K562 (cell line): Measurements from ENCODE around the gene LIF. TPM values are rescaled to one million over a fixed set of nuclear protein-coding genes. Genes with fewer than 3 reads are reported as not detected.

Experiments
- ATAC-seq: fragments of 200-7000 bp; cut with Tn5 transposase; 3 replicates; pipeline ENCODE4 v1.9.1; 2020; ENCODE audit warnings: moderate library complexity
- BruUV-seq: library from RNA; stranded (reverse); fragments of 400-500 nt; replicated peaks from 2 replicates; lab custom pipeline; 2021; lab: Mats Ljungman, UMichigan
- CTCF ChIA-PET: fragments of 300-600 bp; formaldehyde crosslinking; extraction: SDS; loops from one replicate; lab custom pipeline; 2021; ENCODE audit warnings: low intra/inter-chr PET ratio; lab: Yijun Ruan, JAX
- POLR2A ChIA-PET: fragments of 300-600, 350-650 bp; sonication (Branson Sonifier 250); formaldehyde crosslinking; extraction: SDS; loops from one replicate; lab custom pipeline; 2021; ENCODE audit warnings: antibody characterized with exemption, inconsistent platforms; lab: Yijun Ruan, JAX
- DNase-seq, 4 experiments: peaks; one replicate each; pipeline versions ENCODE4 v3.0.0 to v3.0.0-alpha.2; 2011 to 2018; ENCODE audit warnings: low spot score in 3 of 4, mixed read lengths in 3 of 4; ENCODE audit errors: extremely low read depth in 1 of 4
- FAIRE-seq: peaks from 2 replicates; lab custom pipeline; 2011; peaks lifted over from hg19 to GRCh38; lab: Jason Lieb, UNC
- H2AFZ ChIP-seq: 2 replicates; pipeline ENCODE4 v1.6.0; 2011; ENCODE audit warnings: low read depth, low read length, control low read depth, inconsistent platforms
- H3K27ac ChIP-seq: fragments of 200-600 bp; 3 replicates; pipeline ENCODE4 v1.8.0; 2011; ENCODE audit warnings: low read depth, mild to moderate bottlenecking, control low read depth, inconsistent platforms, low read length, moderate library complexity, mixed read lengths; ENCODE audit errors: extremely low read depth
- H3K27me3 ChIP-seq, 2 experiments: fragments of 300-600 bp in 1 of 2; 2 replicates in 1 of 2; 3 replicates in 1 of 2; pipeline versions ENCODE4 v1.6.0 to v1.8.0; 2011; ENCODE audit warnings: inconsistent platforms in 2 of 2, low read length in 2 of 2, mild to moderate bottlenecking in 1 of 2, mixed read lengths in 1 of 2, moderate library complexity in 1 of 2; ENCODE audit not compliant: control insufficient read depth in 2 of 2, insufficient read depth in 2 of 2
- H3K36me3 ChIP-seq: fragments of 300-600 bp; 3 replicates; pipeline ENCODE4 v1.8.0; 2011; ENCODE audit warnings: mild to moderate bottlenecking, low read length, inconsistent platforms; ENCODE audit not compliant: control insufficient read depth, insufficient read depth
- H3K4me1 ChIP-seq, 2 experiments: fragments of 200-600 bp in 1 of 2; replicated peaks in 1 of 2; 2 replicates in 1 of 2; 3 replicates in 1 of 2; pipeline versions ENCODE4 v1.5.1 to v1.8.0; 2011; ENCODE audit warnings: inconsistent platforms in 2 of 2, low read length in 2 of 2, mild to moderate bottlenecking in 1 of 2, mixed read lengths in 1 of 2, moderate library complexity in 1 of 2; ENCODE audit not compliant: control insufficient read depth in 2 of 2, insufficient read depth in 2 of 2
- H3K4me2 ChIP-seq: 2 replicates; pipeline ENCODE4 v1.6.1; 2011; ENCODE audit warnings: low read length, control low read depth, inconsistent platforms, mixed read lengths; ENCODE audit not compliant: insufficient read depth
- H3K4me3 ChIP-seq: fragments of 200-600 bp; sonication (generic), shearing (Covaris generic); 2 replicates; pipeline ENCODE4 v1.5.1; 2016; ENCODE audit warnings: control low read depth, inconsistent platforms
- H3K79me2 ChIP-seq: fragments of 200-600 bp; 3 replicates; pipeline ENCODE4 v1.8.0; 2011; ENCODE audit warnings: low read length, inconsistent platforms; ENCODE audit not compliant: control insufficient read depth, insufficient read depth
- H3K9ac ChIP-seq, 2 experiments: 2 replicates each; pipeline versions ENCODE4 v1.6.0 to v1.6.1; 2011; ENCODE audit warnings: low read depth in 2 of 2, low read length in 2 of 2, control low read depth in 1 of 2, inconsistent platforms in 1 of 2, mild to moderate bottlenecking in 1 of 2, mixed read lengths in 1 of 2; ENCODE audit not compliant: insufficient read depth in 1 of 2
- H3K9me1 ChIP-seq: one replicate; pipeline ENCODE4 v1.6.0; 2011; ENCODE audit warnings: inconsistent platforms, mild to moderate bottlenecking, low read length, moderate library complexity; ENCODE audit not compliant: control insufficient read depth, insufficient read depth
- H3K9me3 ChIP-seq: replicated peaks from 2 replicates; pipeline ENCODE4 v1.5.1; 2011; ENCODE audit warnings: low read depth, low read length, inconsistent platforms; ENCODE audit not compliant: control insufficient read depth, insufficient read depth
- H4K20me1 ChIP-seq: replicated peaks from 2 replicates; pipeline ENCODE4 v1.6.1; 2011; ENCODE audit warnings: low read length, inconsistent platforms, mixed read lengths; ENCODE audit not compliant: control insufficient read depth, insufficient read depth
- ATF7 ChIP-seq: fragments of 450-650 bp; IDR thresholded peaks from 2 replicates; pipeline ENCODE4 v1.7.1; 2014; ENCODE audit warnings: mild to moderate bottlenecking, moderate library complexity
- BCOR ChIP-seq: fragments of 450-650 bp; IDR thresholded peaks from 2 replicates; pipeline ENCODE4 v1.6.1; 2016
- CEBPB ChIP-seq: fragments of 450-650 bp; IDR thresholded peaks from 2 replicates; pipeline ENCODE4 v1.6.1; 2016; ENCODE audit warnings: missing genetic modification characterization, missing compliant biosample characterization
- KDM1A ChIP-seq, 2 experiments: fragments of 450-650 bp; IDR thresholded peaks; 2 replicates each; pipeline ENCODE4 v1.6.1; 2016; ENCODE audit warnings: mild to moderate bottlenecking in 2 of 2
- RAD21 ChIP-seq, 2 experiments: fragments of 250-450 bp in 1 of 2; fragments of 450-650 bp in 1 of 2; sonication (Bioruptor Pico) in 1 of 2; formaldehyde crosslinking in 1 of 2; IDR thresholded peaks in 1 of 2; conservative IDR thresholded peaks in 1 of 2; 2 replicates each; pipeline versions ENCODE4 v1.4.0 to v1.8.0; 2020 to 2022; ENCODE audit warnings: mild to moderate bottlenecking in 2 of 2, moderate library complexity in 1 of 2
- RBM25 ChIP-seq: fragments of 200-400 bp; formaldehyde crosslinking; IDR thresholded peaks from 2 replicates; pipeline ENCODE4 v1.6.1; 2018; ENCODE audit warnings: low read length, low read depth, moderate library complexity; ENCODE audit not compliant: severe bottlenecking
- RCOR1 ChIP-seq, 2 experiments: IDR thresholded peaks; 2 replicates each; pipeline ENCODE4 v1.6.1; 2012; ENCODE audit warnings: low read depth in 2 of 2, low read length in 2 of 2, borderline replicate concordance in 1 of 2, improper control_type of control experiment in 1 of 2
- SMARCA5 ChIP-seq: fragments of 450-650 bp; IDR thresholded peaks from 2 replicates; pipeline ENCODE4 v1.6.1; 2016
- ZFP36 ChIP-seq: fragments of 150-350 bp; IDR thresholded peaks from 2 replicates; pipeline ENCODE4 v1.6.1; 2018; ENCODE audit warnings: low read length, low read depth; ENCODE audit not compliant: partially characterized antibody
- WGBS: fragments of 100-300 bp; shearing (Covaris generic); methylation state at CpG from one replicate; pipeline ENCODE4 v1.1.6; 2016; ENCODE audit warnings: low coverage, mixed read lengths; ENCODE audit not compliant: insufficient coverage; ENCODE audit errors: missing lambda C conversion rate; 5-methylcytosine and 5-hydroxymethylcytosine counted together
- in situ Hi-C: fragments of 300-500 bp; cut with MboI; formaldehyde crosslinking; loops from 4 replicates; pipeline ENCODE4 v1.15.0; 2018; ENCODE audit warnings: inconsistent platforms, mixed read lengths
- intact Hi-C: fragments of 100-400 bp; cut with micrococcal nuclease; formaldehyde crosslinking; loops from 2 replicates; pipeline ENCODE4 v1.14.2; 2022
- polyA plus RNA-seq, 8 experiments: library from polyadenylated mRNA; depleted of rRNA in 4 of 8; stranded (reverse) in 5 of 8; unstranded in 3 of 8; fragments of >200 nt; fragmentation: Nextera tagmentation in 2 of 8; fragmentation: Illumina TruSeq in 1 of 8; extraction: Ambion mirVana in 2 of 8; extraction: Trizol in 1 of 8; gene quantifications; 2 replicates each; pipeline versions ENCODE4 v1.2.1 to v1.2.3, GENCODE V29; 2011 to 2014; ENCODE audit warnings: inconsistent platforms in 1 of 8, missing spikeins in 1 of 8
- total RNA-seq, 7 experiments: library from RNA; depleted of rRNA in 6 of 7; stranded (reverse); fragments of >200 nt in 6 of 7; fragmentation: Illumina TruSeq in 2 of 7; extraction: Trizol in 2 of 7; gene quantifications; 2 replicates each; pipeline versions ENCODE4 v1.2.1 to v1.2.3, GENCODE V29; 2011 to 2021; ENCODE audit warnings: low replicate concordance in 1 of 7
- TF ChIP-seq, protein P1 (sequence below): fragments of 250-450 bp; sonication (Bioruptor Pico); IDR thresholded peaks from 2 replicates; pipeline ENCODE4 v1.5.0; 2022; ENCODE audit warnings: mild to moderate bottlenecking
- TF ChIP-seq, protein P2 (sequence below), 2 experiments: fragments of 450-650 bp in 1 of 2; sonication (generic) in 1 of 2; formaldehyde crosslinking in 1 of 2; IDR thresholded peaks in 1 of 2; conservative IDR thresholded peaks in 1 of 2; 2 replicates each; pipeline versions ENCODE4 v1.6.1 to v1.8.1; 2016 to 2023; ENCODE audit warnings: mild to moderate bottlenecking in 2 of 2, moderate library complexity in 2 of 2, inconsistent platforms in 1 of 2, missing genetic modification reagents in 1 of 2

Gene LIF
- total and polyA plus RNA-seq, 9 of the 15 experiments (the other 6 are each of a cell fraction or from before 2014, with no cell fraction given), result 0.05 to 0.39 (median 0.18) TPM; not detected in 3

DNA sequence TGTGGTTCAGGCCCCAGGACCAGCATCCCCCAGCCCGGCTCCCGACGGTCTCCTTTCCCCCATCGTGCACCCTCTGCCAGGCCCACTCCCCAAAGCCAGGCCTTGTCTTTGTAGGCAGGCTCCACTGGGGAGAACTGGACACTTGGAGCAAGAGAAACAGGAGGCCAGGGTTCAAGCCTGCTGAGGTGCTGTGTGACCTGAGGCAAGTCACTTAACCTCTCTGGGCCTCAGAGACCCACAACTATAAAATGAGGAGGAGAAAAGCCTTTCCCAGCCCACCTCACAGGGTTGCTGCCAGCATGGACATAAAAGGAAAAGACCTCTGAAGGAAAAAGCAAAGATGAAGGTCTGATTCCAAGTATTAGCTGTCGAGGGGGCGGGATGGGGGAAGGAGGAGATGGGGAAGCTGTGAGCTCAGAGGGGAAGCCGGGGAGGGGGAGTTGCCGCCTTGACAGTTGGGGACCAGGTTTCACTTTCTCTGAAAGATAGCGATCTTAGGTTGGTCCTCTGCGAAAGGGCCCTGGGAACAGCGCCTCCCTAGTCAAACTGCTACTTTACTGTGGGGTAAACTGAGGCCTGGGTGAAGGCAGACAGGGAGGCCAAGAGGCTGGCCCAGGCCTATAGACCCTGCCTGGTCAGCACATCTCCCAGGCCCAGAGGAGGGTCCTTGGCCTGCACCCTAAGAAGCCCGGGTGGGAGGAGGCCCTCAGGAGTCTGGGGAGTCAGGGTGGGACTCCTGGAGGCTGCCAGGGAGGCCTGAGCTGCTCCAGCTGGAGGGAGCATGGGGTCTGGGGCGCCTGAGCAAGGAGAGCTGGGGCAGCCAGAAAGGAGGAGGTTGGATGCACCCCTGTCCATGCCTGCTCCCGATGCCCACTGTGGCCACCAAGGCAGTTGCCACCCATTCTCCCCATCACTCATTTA is 21.1 kb upstream of the LIF start (continued):
- no peak for TF ChIP-seq RAD21 (CRISPR knock-in tag; conservative IDR thresholded peaks at IDR 0.05 in 1 of 2, IDR thresholded peaks at IDR 0.05 in 1 of 2)
- TF ChIP-seq, all 486 proteins: peak for 7

DNA sequence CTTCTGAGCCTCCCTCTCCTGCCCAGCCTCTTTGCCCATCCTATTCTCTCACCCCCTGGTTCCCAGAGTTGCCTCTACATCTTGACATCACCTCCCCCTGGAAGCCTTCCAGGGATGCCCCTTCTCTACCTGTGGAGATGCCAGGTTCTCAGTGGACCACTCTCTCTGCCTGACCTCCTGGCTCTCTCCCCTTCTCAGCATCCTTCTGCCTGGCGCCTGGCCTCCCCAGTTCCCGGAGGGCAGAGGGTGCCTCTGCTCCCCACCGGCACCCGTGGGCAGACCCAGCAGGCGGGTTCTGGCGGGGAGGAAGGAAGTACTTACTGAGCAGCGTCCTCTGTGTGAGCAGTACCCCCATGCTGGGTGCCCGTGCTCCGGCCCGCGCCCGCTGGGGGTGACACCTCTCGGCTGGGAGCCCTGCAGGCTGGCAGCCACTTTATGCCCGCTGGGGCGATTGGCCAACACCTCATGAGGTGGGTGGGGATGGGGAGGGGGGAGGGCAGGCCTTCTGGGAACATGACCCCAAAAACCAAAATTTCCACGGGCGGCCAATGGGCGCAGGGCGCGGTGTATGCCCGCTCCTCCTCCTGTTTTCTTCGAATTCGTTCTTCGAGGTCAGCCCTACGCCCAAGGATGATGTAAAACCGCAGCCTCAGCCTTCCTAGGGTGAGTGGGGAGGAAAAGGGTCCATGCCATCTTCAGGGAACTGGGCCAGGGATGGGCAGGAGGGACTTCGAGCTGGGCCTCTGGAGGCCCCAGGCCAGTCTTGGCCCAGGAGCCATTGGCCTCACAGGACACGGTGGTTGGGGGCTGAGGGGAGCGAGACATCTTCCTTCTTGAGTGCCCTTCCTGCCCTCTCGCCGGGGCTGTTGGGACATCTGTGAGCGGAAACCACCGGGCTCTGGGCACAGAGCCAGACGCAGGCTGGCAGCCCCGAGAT is 20.2 kb upstream of the LIF start, which contains the start of gene OSM:
OSM (minus strand) TSS at position 407 of the 937 bp plus-strand sequence; CDS start at position 355, 52 bp downstream.
- CTCF ChIA-PET, result interaction anchor here (0.7 kb wide), 1 partner anchor 155 kb away, joined by 7 read pairs; no protein-coding TSS in a partner anchor
- ATAC-seq, result no peak

More for the DNA sequence above, 20.2 kb upstream of the LIF start, which contains the start of gene OSM:
- TF ChIP-seq SMARCA5, result peak; percentile 96
- TF ChIP-seq, protein P1, sequence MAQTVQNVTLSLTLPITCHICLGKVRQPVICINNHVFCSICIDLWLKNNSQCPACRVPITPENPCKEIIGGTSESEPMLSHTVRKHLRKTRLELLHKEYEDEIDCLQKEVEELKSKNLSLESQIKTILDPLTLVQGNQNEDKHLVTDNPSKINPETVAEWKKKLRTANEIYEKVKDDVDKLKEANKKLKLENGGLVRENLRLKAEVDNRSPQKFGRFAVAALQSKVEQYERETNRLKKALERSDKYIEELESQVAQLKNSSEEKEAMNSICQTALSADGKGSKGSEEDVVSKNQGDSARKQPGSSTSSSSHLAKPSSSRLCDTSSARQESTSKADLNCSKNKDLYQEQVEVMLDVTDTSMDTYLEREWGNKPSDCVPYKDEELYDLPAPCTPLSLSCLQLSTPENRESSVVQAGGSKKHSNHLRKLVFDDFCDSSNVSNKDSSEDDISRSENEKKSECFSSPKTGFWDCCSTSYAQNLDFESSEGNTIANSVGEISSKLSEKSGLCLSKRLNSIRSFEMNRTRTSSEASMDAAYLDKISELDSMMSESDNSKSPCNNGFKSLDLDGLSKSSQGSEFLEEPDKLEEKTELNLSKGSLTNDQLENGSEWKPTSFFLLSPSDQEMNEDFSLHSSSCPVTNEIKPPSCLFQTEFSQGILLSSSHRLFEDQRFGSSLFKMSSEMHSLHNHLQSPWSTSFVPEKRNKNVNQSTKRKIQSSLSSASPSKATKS (CRISPR knock-in tag), result no peak
- TF ChIP-seq BCOR, result peak; percentile 91
- peak; percentile 75 for TF ChIP-seq RBM25
- peak; percentile 54 for TF ChIP-seq ATF7
- TF ChIP-seq ZFP36, result peak; percentile 99
- no peak for TF ChIP-seq CEBPB (tag)
- TF ChIP-seq RCOR1 (IDR thresholded peaks at IDR 0.05; ENCODE audit: borderline replicate concordance in 1 of 2, low read depth in 2 of 2, low read length in 2 of 2), result peak in 1 of 2 experiments; percentile 12; a peak in 1 of 4 replicates
- peak; percentile 45 to 77; a peak in 3 of 4 replicates for TF ChIP-seq KDM1A (IDR thresholded peaks at IDR 0.05)
- TF ChIP-seq, protein P2, sequence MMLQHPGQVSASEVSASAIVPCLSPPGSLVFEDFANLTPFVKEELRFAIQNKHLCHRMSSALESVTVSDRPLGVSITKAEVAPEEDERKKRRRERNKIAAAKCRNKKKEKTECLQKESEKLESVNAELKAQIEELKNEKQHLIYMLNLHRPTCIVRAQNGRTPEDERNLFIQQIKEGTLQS (IDR thresholded peaks at IDR 0.05), result 0 out of 2 replicates have a peak, but pooled peaks have one; percentile 13
- TF ChIP-seq, protein P2 (CRISPR knock-in tag; conservative IDR thresholded peaks at IDR 0.05), result no peak
- no peaks in the 10 kb centered on the region for H3K27me3 ChIP-seq
- intact Hi-C loops (no loop called here), in situ Hi-C loops (loop anchor here (5.0 kb wide), 1 partner anchor 126 kb away; no protein-coding TSS in a partner anchor)
- H3K27ac ChIP-seq, result no peak within 1 kb of the TSS
- H3K4me1 ChIP-seq, result peaks cover 2 to 53% of the 10 kb centered on the region in 2 experiments; a peak in 4 of 5 replicates
- 0 out of 4 replicates have a peak within 1 kb of the TSS, but pooled peaks of 1 of the 2 experiments have one; percentile 35 for H3K9ac ChIP-seq
- H2AFZ ChIP-seq, result peak within 1 kb of the TSS; percentile 51; the same call in 1 of the 2 replicates
- H3K9me1 ChIP-seq, result no peaks in the 10 kb centered on the region
- no peak within 1 kb of the TSS for H3K4me2 ChIP-seq
- H3K4me3 ChIP-seq, result no peak within 1 kb of the TSS
- 55% methylated on average over 9 of the region's 35 CpGs for WGBS
- no peak for FAIRE-seq
- BruUV-seq, result no TSS peak
- no peaks in the 10 kb centered on the region for H3K36me3 ChIP-seq
- DNase-seq, result no peak
- H3K9me3 ChIP-seq, result no peaks in the 10 kb centered on the region
- H3K79me2 ChIP-seq, result no peaks in the 10 kb centered on the region
- no peaks in the 10 kb centered on the region; the same call in 1 of the 2 replicates for H4K20me1 ChIP-seq
- POLR2A ChIA-PET, result no interaction called here
